NOMO-1 (cell line): ENCODE results near the gene AGBL4.
A peak's percentile ranks its signal among the peaks of the same experiment; 100 is the strongest.

ENCODE experiments used
- DNase-seq, 2 experiments: peaks; one replicate each; lab custom pipeline; 2025; ENCODE audit not compliant: unreplicated experiment in 2 of 2; lab: John Stamatoyannopoulos, UW

Gene AGBL4

GRCh38 chr1:48743480-48743879, 1280.3 kb downstream of the AGBL4 start:
- no peak for DNase-seq

- DNase-seq, result no peak
Measured at GRCh38 chr1:48741380-48741779, 1282.4 kb downstream of the AGBL4 start.

DNA sequence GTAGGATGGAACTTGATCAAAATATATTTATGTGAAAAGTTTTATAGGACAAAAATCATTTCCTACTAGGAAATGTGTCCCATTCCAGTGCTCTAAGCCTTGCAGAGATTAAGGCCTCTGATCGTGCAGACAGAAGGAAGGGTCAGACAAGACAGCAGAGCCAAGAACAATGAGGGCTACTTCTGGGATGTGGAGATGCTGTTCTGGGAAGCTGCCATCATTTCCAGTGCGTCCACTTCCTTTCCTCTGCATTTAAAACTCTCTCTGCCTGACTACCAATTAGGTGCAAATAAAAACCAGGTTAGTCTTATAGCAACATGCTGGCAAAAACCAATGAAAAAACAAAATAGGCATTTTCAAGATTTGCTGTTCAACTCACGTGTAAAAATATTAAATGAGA, 1283.1 kb downstream of the AGBL4 start:
- DNase-seq, result no peak

- DNase-seq, result no peak
Measured at GRCh38 chr1:48739091-48739490, 1284.7 kb downstream of the AGBL4 start.

DNA sequence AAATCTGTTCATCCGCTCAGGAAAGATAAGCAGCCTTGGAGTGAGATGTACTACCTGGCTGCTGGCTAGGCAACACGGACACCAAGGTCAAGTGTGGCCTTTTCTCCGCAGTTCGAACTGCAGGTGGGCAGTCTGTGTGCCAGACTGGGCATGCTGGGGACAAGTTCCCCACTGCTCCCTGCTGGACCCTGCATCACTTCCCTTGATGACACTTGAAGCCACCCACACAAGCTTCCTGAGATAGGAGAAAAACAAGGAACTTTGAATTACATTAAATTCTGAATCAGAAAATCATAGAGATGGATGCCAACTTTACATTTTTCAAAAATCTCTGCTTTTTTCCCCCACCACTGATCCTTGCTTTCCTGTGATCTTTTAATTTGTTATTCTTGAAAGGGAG, 1285.4 kb downstream of the AGBL4 start:
- DNase-seq, result no peak

- no peak for DNase-seq
Measured at GRCh38 chr1:48735796-48736195, 1288.0 kb downstream of the AGBL4 start.

DNA sequence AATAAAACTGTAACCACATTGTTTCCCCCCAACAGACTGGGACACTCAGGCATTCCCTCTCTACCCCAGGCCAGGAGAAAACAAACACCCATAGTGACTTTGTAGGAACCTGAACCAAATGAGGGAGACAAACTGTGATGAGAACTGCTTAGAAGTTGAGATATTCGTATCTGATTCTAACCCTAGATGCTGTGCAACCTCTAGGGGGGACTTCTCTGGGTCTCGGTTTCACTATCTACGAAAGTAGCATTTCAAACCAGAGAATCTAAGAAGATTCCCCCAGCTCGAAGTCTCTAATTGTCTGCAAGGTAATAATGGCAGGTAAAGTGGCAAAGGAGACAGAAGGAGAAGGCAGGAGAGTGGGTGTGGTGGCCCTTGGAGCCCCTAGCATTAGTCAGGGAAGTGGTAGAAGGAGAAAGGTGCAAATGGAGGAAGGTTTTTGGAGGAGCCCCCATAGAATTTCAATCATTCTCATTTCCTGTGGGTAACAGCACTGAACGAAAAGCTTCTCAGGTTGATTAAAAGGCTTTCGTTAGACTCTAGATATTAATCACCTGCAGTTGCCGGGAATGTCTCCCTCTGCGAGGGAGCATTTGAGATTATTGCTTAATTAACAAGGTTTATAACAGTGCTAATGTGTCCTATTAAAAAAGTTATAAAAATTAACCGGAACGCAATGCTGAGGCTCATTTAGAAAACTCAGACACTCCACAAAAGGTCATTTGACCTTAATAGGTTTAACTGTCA, 1293.4 kb downstream of the AGBL4 start:
- no peak for DNase-seq

- no peak for DNase-seq
Measured at GRCh38 chr1:48728584-48728983, 1295.2 kb downstream of the AGBL4 start.

- no peak for DNase-seq
Measured at GRCh38 chr1:48726557-48727215, 1297.1 kb downstream of the AGBL4 start.

DNA sequence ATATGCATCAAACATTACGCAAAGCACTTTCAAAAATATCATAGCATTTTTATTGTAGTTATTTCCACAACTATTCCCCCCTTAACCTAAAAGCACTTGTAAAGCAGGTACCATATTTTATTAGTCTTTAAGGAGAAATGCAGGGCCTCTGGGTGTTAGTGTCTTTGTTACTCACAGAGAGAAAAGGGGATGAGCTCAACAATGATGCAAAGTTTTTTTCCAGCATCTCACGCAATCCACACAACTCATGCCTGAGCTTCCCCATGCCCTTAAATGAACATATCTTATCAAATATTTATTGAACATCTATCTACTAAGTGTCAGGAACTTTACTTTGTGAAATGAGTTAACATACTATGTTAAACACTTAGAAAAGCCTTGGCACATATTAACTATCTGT, 1297.6 kb downstream of the AGBL4 start:
- DNase-seq, result no peak

GRCh38 chr1:48725341-48726046, 1298.3 kb downstream of the AGBL4 start:
- DNase-seq, result no peak

GRCh38 chr1:48720929-48721328, 1302.8 kb downstream of the AGBL4 start:
- DNase-seq, result no peak

- no peak for DNase-seq
Measured at GRCh38 chr1:48718705-48719104, 1305.0 kb downstream of the AGBL4 start.

- DNase-seq, result no peak
Measured at GRCh38 chr1:48718116-48718630, 1305.6 kb downstream of the AGBL4 start.

DNA sequence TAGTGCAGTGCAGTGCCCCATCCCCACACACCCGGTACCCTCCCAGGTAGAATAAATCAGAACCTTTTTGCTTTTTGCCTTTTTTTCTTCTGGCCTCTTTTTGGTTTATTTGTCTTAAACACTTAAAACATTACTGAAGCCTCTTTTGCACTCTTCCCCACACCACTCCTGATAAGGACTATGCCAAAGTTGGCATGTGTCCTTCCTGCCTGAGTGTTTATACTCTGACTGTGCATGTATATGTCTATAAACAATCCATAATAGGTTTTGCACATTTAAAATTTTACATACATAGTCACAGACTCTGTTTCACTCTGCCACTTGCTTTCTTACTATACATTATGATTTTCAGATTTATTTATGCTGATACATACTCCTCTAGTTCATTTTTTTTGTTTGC, 1306.7 kb downstream of the AGBL4 start:
- no peak for DNase-seq

DNA sequence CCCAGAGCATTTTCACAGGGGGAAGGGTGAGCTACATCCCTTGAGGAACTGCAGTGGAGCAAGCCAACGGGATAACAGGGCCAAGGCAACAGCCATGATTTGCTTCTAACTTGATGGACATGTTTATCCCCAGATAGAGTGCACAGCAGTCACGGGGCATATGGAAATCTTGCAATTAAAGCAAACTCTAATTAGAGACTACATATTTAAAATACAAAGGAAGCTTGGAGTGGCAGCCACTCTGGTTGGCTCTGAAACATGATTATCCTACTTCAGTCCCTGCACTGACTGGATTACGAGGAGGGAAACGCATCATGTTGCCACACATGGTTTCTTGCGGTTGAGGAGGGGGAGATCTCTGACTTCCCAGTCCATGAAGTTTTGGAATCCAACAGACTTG, 1307.8 kb downstream of the AGBL4 start:
- DNase-seq, result no peak

- no peak for DNase-seq
Measured at GRCh38 chr1:48710915-48711314, 1312.8 kb downstream of the AGBL4 start.

DNA sequence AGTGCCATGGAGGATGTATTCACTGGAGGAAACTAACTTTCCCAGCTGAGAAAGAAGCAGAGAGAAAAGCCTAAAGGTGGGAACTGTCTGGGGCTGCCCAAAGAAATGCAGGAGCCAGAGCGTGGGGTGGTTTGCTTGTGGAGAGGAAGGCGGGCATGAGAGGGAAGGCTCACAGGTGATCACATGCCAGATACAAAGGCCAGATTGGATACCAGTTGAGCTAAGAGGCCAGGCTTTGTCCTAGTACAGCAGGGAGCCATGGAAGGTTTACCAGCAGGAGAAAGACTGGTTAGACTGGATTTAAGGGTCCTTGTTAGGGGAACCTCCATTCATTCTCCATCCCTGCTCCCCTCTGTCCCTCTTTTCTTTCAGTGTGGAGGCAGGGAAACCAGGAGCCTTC, 1313.4 kb downstream of the AGBL4 start:
- DNase-seq, result no peak

- DNase-seq, result no peak
Measured at GRCh38 chr1:48704736-48705135, 1319.0 kb downstream of the AGBL4 start.

DNA sequence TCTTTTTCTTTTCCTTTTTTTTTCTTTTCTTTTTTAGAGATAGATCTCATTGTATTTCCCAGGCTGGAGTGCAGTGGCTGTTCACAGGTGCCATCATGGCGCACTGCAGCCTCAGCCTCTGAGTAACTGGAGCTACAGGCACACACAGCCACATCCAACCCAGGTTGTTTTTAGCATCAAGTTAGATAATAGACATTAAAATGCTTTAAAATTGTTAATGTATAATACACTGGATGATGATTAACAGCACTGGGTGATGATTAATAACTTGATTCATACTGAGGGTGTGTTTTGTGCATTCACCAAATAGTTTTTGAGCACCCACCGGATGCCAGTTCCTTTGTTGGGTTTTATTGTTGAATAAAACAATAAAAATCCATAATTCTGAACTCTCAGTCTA, 1322.3 kb downstream of the AGBL4 start:
- DNase-seq, result no peak

- DNase-seq, result peak in 1 of 2 experiments; percentile 31
Measured at GRCh38 chr1:48697066-48697707, 1326.6 kb downstream of the AGBL4 start.
